Activated CD4-positive, CD25-positive, alpha-beta regulatory T cell (primary cell): ENCODE measurements around the gene C2CD4D.
A peak's percentile ranks its signal among the peaks of the same experiment; 100 is the strongest.
"Not testable (repeated sequence)": the region's sequence is repeated elsewhere in the genome, so short reads cannot be mapped to it uniquely, and the experiment has no call there.

ENCODE experiments used
- DNase-seq, 4 experiments: peaks; one replicate each; lab custom pipeline; 2025; lab: John Stamatoyannopoulos, UW

C2CD4D gene

DNA sequence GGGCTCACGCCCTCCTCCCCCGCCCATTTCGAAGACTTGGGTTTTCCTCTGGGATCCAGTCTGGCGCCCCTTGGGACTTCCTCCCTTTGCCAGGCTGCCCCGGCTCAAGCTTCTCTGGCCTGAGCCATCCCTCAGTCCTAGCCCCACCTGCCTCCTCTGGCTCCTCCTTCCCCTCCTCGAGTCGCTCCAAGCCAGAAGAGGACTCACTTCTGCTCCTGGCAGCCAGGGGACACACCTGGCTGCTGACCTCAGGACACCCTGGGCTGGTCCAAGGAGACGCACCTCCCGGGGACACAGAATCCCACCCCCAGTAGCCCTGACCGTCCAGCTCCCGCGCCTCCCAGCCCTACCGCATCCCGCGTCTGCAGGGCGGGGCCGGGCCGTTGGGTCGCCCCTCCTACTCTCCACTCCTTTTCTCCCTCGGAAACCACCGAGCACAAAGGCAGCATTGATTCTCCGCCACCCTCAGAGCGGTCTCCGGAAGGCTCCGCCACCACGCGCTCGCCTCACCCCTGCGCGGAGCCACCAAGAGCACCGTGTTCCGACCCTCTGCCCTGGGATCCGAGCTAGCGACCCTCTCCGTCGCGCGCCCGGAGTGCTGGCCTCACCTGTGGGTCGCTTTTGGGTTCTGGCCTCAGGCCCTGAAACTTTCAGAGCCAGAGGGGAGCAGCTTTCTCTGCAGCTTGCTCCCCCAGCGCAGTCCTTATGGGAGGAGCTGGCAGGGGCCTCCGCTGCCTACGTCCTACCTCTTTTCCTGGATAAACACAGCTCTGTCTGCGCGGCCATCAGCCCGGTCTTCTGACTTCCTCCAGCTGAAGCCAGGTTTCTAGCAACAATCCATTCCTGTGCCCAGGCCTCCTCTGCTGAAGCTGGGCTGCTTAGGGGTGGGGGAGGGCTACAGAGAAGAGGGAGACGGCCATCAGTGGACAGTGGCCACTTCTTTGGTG, at the start of gene C2CD4D:
TSS of gene C2CD4D (minus strand) at position 364 of the 947 bp plus-strand sequence. CDS start 831 bp downstream, outside the sequence.
- DNase-seq = peak; percentile 27 to 51 (median 46)

DNA sequence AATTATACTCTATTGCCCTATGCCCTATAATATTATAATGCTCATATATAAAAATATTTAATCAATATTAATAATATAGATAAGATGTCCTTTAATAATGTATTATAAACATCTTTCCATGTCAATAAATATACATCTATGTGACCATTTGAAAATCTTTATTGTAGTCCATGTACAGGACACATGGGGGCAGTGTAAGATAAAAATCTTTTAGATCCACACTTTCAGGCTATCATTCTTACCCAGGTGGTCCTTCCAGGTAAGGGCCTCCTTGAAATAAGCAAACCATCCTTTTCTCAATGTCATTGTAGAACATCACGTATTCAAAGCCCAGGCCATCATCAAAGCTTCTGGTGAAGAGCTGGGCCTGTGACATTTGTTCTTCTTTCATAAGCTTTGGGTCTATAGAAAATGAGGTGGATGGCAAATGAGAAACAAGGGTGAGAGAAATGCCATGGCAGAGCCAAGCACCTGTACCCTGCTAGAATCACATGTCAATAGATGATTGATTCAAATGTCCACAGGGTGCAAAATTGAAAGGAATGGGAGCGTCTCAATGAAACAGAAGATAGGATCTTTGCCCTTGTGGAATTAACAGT, 49.5 kb upstream of the C2CD4D start:
- no peak for DNase-seq

DNA sequence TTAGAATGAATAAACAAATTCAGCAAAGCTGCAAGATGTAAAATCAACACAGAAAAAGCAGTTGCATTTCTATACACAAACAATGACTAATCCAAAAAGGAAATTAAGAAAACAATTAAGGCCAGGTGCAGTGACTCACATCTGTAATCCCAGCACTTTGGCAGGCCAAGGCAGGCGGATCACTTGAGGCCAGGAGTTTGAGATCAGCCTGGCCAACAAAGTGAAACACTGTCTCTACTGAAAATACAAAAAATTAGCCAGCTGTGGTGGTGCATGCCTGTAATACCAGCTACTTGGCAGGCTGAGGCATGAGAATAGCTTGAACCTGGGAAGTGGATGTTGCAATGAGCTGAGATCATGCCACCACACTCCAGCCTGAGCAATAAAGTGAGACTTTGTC, 47.4 kb upstream of the C2CD4D start:
- DNase-seq = no peak

DNA sequence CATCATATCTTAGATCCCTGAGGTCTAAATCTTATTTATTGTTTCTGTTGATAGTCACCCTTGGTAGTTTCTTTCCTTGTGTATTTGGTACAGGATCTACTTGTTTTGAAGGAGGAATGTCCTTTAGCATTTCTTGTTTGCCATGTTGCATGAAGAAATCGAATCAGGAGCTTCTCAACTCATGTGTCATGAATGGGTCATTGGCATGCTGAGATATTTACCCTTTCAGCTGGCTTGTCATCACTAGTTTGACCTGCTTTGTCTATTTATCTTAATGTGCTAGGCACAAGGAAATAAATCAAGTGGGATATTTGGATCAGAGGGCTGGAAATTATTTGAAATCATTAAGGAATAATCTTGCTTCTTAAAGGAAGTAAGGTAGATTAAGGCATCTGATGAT, 45.9 kb upstream of the C2CD4D start:
- DNase-seq = no peak

DNA sequence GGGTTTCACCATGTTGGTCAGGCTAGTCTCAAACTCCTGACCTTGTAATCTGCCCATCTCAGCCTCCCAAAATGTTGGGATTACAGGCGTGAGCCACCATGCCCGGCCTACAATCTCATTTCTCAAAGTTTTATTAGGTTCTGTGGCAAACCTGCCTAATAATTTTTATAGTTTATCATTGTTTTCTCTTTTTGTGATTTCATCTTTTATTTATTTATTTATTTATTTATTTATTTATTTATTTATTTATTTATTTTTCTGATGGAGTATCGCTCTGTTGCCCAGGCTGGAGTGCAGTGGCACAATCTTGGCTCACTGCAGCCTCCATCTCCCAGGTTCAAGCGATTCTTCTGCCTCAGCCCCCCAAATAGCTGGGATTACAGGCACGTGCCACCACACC, 45.3 kb upstream of the C2CD4D start:
- DNase-seq = not testable (repeated sequence)

DNA sequence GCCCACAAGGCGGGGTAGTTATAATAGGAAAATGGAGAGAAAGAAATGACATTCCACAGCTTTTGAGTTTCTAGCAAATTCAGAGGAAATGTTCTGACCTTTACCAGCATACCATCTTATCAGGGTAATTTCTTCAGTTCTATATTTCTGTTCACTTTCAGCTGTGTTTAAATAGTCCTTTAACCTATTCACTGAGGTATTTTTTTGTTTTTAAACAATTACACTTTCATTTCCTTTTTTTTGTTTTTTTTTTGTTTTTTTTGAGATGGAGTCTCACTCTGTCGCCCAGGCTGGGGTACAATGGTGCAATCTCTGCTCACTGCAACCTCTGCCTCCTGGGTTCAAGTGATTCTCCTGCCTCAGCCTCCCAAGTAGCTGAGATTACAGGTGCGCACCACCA, 44.8 kb upstream of the C2CD4D start:
- DNase-seq = not testable (repeated sequence)

DNA sequence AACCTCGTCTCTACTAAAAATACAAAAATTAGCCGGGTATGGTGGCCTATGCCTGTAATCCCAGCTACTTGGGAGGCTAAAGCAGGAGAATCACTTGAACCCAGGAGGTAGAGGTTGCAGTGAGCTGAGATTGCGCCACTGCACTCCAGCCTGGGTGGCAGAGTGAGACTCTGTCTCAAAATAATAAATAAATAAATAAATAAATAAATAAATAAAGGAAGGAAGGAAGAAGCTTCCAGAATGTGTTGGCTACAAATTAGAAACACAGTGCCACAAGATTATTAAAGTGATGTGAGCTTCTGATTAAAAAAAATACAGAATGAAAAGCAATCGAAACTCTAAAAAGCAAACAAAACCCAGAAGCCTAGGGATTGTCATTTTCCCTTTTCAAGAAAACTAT, 44.3 kb upstream of the C2CD4D start:
- DNase-seq = not testable (repeated sequence)

DNA sequence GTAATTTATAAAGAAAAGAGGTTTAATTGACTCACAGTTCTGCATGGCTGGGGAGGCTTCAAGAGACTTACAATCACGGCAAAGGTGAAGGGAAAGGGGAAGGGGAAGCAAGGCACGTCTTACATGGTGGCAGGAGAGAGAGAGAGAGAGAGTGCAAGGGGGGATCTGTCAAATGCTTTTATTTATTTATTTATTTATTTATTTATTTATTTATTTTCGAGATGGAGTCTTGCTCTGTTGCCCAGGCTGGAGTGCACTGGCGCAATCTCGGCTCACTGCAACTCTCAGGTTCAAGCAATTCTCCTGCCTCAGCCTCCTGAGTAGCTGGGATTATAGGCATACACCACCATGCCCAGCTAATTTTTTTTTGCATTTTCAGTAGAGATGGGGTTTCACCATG, 43.3 kb upstream of the C2CD4D start:
- not testable (repeated sequence) for DNase-seq

DNA sequence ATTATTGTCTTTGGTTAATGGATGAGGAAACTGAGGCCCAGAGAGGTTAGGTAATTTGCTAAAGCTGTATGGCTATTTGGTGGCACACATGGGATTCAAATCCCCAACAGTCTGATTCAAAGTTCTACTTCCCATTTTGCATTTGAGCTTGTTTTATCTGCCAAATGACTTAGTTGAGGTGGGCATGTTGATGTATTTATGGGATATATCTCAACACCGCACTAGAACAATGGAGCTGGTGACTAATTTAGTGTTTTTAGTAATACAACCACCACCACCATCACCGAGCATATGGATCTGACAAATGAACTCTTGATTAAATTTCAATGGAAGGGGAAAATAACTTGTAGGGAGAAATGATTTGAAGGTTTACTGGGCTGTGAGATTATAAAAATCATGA, 42.8 kb upstream of the C2CD4D start:
- no peak for DNase-seq

DNA sequence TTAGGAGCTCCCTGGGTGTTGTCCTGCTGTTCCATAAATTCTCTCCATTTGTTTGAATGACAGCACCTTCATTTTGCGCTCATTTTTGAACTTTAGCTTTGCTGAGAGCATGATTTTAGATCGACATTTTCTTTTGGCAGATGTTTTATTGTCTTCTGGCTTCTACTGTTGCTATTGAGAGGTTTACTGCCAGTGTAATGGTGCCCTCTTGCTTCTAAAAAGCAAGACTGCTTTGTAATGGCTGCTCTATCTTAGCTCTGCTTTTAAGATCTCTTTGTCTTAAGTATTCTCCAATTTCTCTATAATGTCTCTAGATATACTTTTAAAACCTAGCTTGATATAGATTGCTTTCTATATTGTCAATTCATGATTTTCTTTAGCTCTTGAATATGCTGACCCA, 41.9 kb upstream of the C2CD4D start:
- no peak for DNase-seq

DNA sequence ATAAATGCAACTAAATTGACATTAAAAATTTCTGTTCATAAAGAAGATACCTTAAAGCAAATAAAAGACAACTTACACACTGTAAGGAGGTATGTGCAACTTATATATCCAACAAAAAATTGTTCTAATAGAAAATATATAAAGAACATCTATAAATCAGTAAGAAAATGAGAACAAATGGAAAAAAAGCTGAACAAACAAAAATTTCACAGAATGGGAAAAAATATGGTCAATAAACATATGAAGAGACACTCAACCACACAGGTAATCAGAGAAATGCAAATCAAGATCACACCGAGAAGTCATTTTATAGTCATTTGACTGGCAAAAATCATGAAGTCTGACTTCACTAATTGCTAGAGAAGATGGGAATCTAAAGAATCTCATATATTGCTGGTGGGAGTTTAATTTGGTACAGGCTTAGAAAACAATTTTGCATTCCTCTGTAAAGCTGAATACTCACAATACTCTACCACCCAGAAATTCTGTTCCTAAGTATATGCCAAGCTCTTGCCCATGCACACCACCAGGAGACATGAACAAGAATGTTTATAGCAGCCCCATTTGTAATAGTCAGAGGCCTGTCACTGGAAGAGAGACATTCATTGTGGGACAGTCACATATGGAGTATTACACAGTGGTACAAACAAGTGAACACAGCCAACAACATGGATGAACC, 35.9 kb upstream of the C2CD4D start:
- no peak for DNase-seq

DNA sequence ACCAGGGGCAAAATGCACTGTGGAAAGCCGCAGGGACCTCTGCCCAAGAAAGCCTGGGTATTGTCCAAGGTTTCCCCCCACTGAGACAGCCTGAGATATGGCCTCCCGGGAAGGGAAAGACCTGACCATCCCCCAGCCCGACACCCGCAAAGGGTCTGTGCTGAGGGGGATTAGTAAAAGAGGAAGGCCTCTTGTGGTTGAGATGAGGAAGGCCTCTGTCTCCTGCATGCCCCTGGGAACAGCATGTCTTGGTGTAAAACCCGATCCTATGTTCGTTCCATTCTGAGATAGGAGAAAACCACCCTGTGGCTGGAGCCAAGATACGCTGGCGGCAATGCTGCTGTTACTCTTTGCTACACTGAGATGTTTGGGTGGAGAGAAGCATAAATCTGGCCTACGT, 33.2 kb upstream of the C2CD4D start:
- not testable (repeated sequence) for DNase-seq

DNA sequence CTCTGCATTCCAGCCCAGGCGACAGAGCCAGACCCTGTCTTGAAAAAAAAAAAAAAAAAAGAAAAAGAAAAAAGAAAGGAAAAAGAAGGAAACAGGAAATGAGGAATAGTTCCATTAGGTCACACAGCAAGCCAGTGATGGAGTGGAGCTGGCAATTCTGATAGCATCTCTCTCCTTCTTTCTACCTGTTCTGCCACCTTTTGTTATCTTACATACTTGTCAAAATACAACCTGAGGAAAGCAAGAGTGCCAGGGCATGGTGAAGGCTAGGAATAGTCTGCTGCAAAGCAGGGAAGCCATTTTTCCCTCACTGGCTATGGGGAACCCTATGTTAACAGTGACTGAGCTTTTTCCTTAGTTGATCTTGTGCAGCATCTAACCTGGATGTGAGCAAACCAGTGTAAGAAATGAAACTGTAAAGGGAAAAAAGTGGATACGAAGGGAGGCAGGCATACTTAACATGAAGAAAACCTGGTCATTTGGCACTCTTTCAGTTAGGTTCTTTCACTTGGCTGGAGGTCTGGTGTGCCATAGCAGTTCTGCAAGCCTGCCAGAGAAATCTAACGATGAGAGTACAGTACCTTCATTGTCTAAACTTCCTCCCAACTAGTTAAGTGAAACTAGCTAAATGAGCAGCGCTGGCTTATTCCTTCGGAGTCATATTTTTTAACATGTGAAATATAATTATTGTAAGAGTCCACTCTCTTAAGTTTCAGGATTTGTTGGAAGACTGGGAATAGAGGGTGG, 31.8 kb upstream of the C2CD4D start:
- no peak for DNase-seq

DNA sequence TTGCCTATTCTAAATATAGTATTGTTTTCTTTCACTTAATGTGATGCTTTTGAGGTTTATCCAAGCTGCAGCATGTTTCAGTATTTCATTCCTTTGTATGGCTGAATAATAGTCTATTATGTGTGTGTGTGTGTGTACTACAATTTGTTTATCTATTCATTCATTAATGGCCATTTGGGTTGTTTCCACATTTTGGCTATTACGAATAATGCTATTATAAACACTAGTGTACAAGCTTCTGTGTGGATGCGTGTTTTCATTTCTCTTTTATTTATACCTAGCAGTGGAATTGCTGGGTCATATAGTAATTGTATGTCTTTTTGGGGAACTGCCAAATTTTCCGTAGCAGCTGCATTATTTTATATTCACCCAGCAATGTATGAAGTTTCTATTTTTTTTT, 28.9 kb upstream of the C2CD4D start:
- DNase-seq = no peak

DNA sequence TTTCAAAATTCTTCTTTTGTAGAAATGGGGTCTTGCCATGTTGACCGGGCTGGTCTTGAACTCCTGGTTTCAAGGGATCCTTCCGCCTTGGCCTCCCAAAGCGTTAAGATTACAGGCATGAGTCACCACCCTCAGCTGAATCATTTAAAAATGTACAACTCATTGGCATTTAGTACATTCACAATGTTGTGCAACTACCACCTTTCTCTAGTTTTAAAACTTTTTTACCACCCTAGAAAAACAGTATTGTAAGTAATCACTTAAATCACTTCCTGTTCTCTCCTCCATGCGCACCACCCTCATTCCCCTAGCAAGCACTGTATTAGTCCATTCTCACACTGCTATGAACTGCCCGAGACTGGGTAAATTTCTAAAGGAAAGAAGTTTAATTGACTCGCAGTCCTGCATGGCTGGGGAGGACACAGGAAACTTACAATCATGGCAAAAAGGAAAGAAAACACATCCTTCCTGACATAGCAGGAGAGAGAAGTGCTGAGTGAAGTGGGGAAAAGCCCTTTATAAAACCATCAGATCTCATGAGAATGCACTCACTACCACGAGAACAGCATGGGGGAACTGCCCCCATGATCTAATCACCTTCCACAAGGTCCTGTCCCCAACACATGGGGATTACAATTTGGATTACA, 28.3 kb upstream of the C2CD4D start:
- DNase-seq = no peak

DNA sequence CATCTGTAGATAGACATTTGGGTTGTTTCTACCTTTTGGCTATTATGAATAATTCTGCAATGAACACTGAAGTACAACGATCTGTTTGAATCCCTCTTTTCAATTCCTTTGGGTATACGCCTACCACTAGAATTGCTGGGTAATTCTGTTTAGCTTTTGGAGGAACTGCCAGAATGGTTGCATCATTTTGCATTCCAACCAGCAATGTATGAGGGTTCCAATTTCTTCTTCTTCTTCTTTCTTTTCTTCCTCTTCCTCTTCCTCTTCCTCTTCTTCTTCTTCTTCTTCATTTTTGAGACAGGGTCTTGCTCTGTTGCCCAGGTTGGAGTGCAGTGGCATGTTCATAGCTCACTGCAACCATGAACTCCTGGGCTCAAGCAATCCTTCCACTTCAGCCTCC, 27.7 kb upstream of the C2CD4D start:
- no peak for DNase-seq

DNA sequence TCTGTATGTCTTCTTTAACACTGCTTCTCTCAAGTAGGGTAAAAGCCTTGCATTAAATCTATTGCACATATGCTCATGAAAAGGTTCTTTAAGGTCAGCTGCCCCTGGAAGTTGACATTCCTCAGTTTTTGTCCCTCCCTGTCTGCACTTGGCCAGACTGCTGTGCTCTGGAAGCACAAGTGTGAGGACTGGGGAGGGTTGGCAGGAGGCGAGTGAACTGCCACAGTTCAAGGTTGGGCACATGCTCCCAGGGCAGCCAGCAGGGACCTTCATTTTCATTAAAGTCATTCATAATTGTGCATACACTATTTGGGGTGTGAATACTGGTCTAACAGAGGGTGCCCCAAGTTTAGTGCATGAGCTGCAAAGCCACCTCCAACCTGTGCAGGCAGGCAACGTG, 24.8 kb upstream of the C2CD4D start:
- no peak for DNase-seq

DNA sequence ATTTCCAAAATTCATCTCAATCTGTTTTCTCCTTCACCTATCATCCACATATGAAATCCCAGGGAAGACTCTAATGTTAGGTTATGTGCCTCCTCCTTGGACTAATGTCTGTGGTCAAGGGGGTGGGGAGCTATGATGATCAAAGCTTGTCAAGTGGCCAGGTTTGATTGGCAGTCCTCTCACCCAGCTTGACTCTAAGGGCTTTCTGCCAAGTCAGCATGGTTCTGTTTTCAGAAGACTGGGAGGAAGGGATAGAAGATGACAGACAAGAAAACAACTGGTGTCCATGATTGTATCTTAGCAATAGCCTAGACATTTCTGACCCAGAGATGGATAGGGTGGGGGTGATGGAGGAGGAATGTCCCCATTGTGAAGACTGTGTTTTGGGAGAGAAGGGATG, 23.0 kb upstream of the C2CD4D start:
- no peak for DNase-seq

DNA sequence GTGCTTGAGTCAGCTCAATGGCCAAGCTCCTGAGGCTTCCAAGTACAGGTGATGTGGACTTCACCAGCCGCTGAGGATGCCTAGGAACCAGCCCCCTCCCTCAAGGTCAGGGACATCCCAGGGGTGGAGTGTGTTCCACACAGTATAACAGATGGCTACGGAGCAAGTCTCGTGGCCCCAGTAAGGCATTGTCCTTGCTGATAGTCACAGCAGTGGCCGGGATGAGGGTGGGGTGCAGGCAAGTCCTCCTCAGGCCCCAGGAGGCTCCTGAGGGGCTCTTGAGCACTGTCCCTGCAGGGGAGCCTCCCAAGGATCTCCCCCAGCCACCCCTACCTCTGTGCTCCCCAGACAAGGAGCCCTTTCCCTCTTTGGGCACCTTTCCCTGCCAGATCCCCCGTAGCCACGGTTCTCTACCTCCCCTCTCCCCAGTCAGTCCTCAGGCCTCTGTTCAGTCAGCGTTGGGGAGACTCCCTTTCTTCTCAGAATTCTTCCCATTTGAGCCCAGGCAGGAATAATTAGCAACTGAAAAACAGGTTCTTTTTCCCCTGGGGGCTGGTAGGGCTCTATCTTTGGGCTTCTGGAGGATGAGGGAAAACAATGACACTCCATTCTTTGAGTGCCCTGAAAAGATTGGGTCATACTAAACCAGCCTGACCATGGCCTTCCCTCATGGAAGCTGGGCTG, 21.0 kb upstream of the C2CD4D start:
- no peak for DNase-seq

DNA sequence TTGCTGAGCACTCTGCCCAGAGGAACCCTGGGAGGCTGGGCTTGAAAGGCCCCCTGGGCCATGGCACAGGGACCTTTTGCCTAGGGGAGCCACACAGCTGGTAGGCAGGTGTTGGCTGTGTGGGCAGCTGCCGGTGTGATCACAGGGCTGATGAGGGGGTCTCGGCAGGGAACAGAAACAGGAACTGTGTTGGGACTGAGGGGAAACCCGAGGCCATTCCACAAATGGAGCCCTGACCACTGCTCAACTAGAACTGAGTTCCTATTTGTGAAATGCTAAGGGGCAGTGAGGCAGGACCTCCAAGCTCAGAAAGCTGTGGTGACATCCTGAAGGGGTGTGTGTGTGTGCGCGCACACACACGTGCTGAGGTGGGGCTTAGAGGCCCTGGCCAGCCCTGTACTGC, 20.3 kb upstream of the C2CD4D start:
- no peak for DNase-seq
